ENCODE measurements around the gene WDR27. TPM values are rescaled to one million over a fixed set of nuclear protein-coding genes. Genes with fewer than 3 reads are reported as not detected.

The WDR27 gene
- total RNA-seq, 3 donors from 2014 or later = 30.9 to 60.5 (median 49.1) TPM

GRCh38 chr6:169530752-169531123 lies 171.1 kb downstream of the WDR27 start:
- peaks cover 16% of the 10 kb centered on the region for H3K9me3 ChIP-seq
- no peaks in the 10 kb centered on the region for H3K4me1 ChIP-seq (ENCODE audit: low read depth)
- DNase-seq (no peak), ATAC-seq (peak; percentile 49)
- no peak for TF ChIP-seq CTCF (IDR thresholded peaks at IDR 0.05)
- intact Hi-C loops (cut with DNase I, micrococcal nuclease) = no loop called here
- H3K4me3 ChIP-seq = no peak overlapping the region
- no peaks in the 10 kb centered on the region for H3K36me3 ChIP-seq (ENCODE audit: low read depth)

- DNase-seq = peak; percentile 38 to 51 (median 41)
- TF ChIP-seq CTCF (IDR thresholded peaks at IDR 0.05) = no peak
These were observed 171.7 kb downstream of the WDR27 start for GRCh38 chr6:169529931-169530751.

GRCh38 chr6:169528755-169529154 lies 173.1 kb downstream of the WDR27 start:
- no peak for TF ChIP-seq CTCF (IDR thresholded peaks at IDR 0.05)
- Histone ChIP-seq H3K36me3 (ENCODE audit: low read depth) (no peaks in the 10 kb centered on the region), H3K4me1 (ENCODE audit: low read depth) (no peaks in the 10 kb centered on the region), H3K4me3 (no peak overlapping the region), H3K9me3 (peaks cover 3% of the 10 kb centered on the region)
- intact Hi-C loops (cut with DNase I, micrococcal nuclease) = no loop called here
- ATAC-seq (no peak), DNase-seq (no peak)

More at GRCh38 chr6:169529931-169530751, 171.7 kb downstream of the WDR27 start:
- Histone ChIP-seq H3K4me1 (ENCODE audit: low read depth) (no peaks in the 10 kb centered on the region), H3K36me3 (ENCODE audit: low read depth) (no peaks in the 10 kb centered on the region), H3K4me3 (no peak overlapping the region), H3K9me3 (peaks cover 16% of the 10 kb centered on the region)
- ATAC-seq = peak; percentile 92
- intact Hi-C loops (cut with DNase I, micrococcal nuclease) = no loop called here

GRCh38 chr6:169527306-169527705 lies 174.5 kb downstream of the WDR27 start:
- H3K9me3 ChIP-seq = no peaks in the 10 kb centered on the region
- TF ChIP-seq CTCF (IDR thresholded peaks at IDR 0.05) = no peak
- no peak for DNase-seq
- no peaks in the 10 kb centered on the region for H3K4me1 ChIP-seq (ENCODE audit: low read depth)
- no peak for ATAC-seq
- H3K4me3 ChIP-seq = no peak overlapping the region
- H3K36me3 ChIP-seq (ENCODE audit: low read depth) = no peaks in the 10 kb centered on the region
- intact Hi-C loops (cut with DNase I, micrococcal nuclease) = no loop called here

- H3K9me3 ChIP-seq = peaks cover 14% of the 10 kb centered on the region
- intact Hi-C loops (cut with DNase I, micrococcal nuclease) = no loop called here
- DNase-seq = no peak
- H3K36me3 ChIP-seq (ENCODE audit: low read depth) = no peaks in the 10 kb centered on the region
- no peaks in the 10 kb centered on the region for H3K4me1 ChIP-seq (ENCODE audit: low read depth)
- TF ChIP-seq CTCF (IDR thresholded peaks at IDR 0.05) = no peak
- no peak overlapping the region for H3K4me3 ChIP-seq
- ATAC-seq = no peak
These were observed 180.0 kb downstream of the WDR27 start for GRCh38 chr6:169521825-169522224.

Data from mucosa of descending colon (tissue), 3 donors.